ENCODE measurements around the gene PIH1D1.

PIH1D1 gene

GRCh38 chr19:49451430-49452181, at the start of gene PIH1D1:
PIH1D1 (minus strand) TSS chr19:49451814; CDS start chr19:49451574, 240 bp downstream.
- peak; percentile 18 for TF ChIP-seq CTCF (IDR thresholded peaks at IDR 0.05; ENCODE audit: low read length, missing control alignments)
- H3K4me3 ChIP-seq (replicated peaks; ENCODE audit: low read depth, low read length), result peak within 1 kb of the TSS; percentile 96
- peak; percentile 100 for DNase-seq (ENCODE audit: low read depth)

- no peak overlapping the region for H3K4me3 ChIP-seq (replicated peaks; ENCODE audit: low read depth, low read length)
- no peak for DNase-seq (ENCODE audit: low read depth)
- no peak for TF ChIP-seq CTCF (IDR thresholded peaks at IDR 0.05; ENCODE audit: low read length, missing control alignments)
Observed at GRCh38 chr19:49499030-49499670, 47.5 kb upstream of the PIH1D1 start.

GRCh38 chr19:49498475-49498874, 46.9 kb upstream of the PIH1D1 start:
- peak overlapping the region; percentile 5 for H3K4me3 ChIP-seq (replicated peaks; ENCODE audit: low read depth, low read length)
- DNase-seq (ENCODE audit: low read depth), result no peak
- TF ChIP-seq CTCF (IDR thresholded peaks at IDR 0.05; ENCODE audit: low read length, missing control alignments), result no peak

- peak overlapping the region; percentile 88 for H3K4me3 ChIP-seq (replicated peaks; ENCODE audit: low read depth, low read length)
- TF ChIP-seq CTCF (IDR thresholded peaks at IDR 0.05; ENCODE audit: low read length, missing control alignments), result no peak
- DNase-seq (ENCODE audit: low read depth), result no peak
Observed at GRCh38 chr19:49497789-49498103, 46.1 kb upstream of the PIH1D1 start.

- peak; percentile 63 for DNase-seq (ENCODE audit: low read depth)
- H3K4me3 ChIP-seq (replicated peaks; ENCODE audit: low read depth, low read length), result peak overlapping the region; percentile 88
- TF ChIP-seq CTCF (IDR thresholded peaks at IDR 0.05; ENCODE audit: low read length, missing control alignments), result no peak
Observed at GRCh38 chr19:49497047-49497788, 45.6 kb upstream of the PIH1D1 start.

- peak overlapping the region; percentile 88 for H3K4me3 ChIP-seq (replicated peaks; ENCODE audit: low read depth, low read length)
- no peak for DNase-seq (ENCODE audit: low read depth)
- no peak for TF ChIP-seq CTCF (IDR thresholded peaks at IDR 0.05; ENCODE audit: low read length, missing control alignments)
Observed at GRCh38 chr19:49496574-49497008, 45.0 kb upstream of the PIH1D1 start.
